GM12878 (cell line): ENCODE measurements around the gene SLC1A2. TPM values are rescaled to one million over a fixed set of nuclear protein-coding genes. Genes with fewer than 3 reads are reported as not detected.

Source experiments
- ATAC-seq: fragments of 200-7000 bp; cut with Tn5 transposase; 3 replicates; pipeline ENCODE4 v1.9.1; 2020; ENCODE audit warnings: mild to moderate bottlenecking, moderate library complexity
- BruUV-seq: library from RNA; stranded (reverse); fragments of 400-500 nt; replicated peaks from 2 replicates; lab custom pipeline; 2021; lab: Mats Ljungman, UMichigan
- CTCF ChIA-PET: fragments of 300-600 bp; sonication (Branson Sonifier 250); formaldehyde crosslinking; extraction: SDS; loops from one replicate; lab custom pipeline; 2021; ENCODE audit warnings: inconsistent platforms; lab: Yijun Ruan, JAX
- POLR2A ChIA-PET: fragments of 350-600 bp; formaldehyde crosslinking; extraction: SDS; loops from one replicate; lab custom pipeline; 2021; ENCODE audit warnings: inconsistent platforms; lab: Charles Lee
- RAD21 ChIA-PET: fragments of 300-600 bp; sonication (Branson Sonifier 250); formaldehyde crosslinking; loops from one replicate; lab custom pipeline; 2023; ENCODE audit warnings: antibody characterized with exemption; ENCODE audit not compliant: unreplicated experiment; lab: Charles Lee
- SMC1A ChIA-PET: fragments of 300-600 bp; sonication (Branson Sonifier 250); formaldehyde crosslinking; loops from one replicate; lab custom pipeline; 2023; ENCODE audit not compliant: unreplicated experiment, uncharacterized antibody; lab: Charles Lee
- DNase-seq: peaks from one replicate; pipeline ENCODE4 v3.0.0-alpha.2; 2011; ENCODE audit warnings: low read depth, low spot score
- FAIRE-seq: peaks from 3 replicates; lab custom pipeline; 2011; peaks lifted over from hg19 to GRCh38; lab: Jason Lieb, UNC
- H2AFZ ChIP-seq: 2 replicates; pipeline ENCODE4 v1.6.0; 2011; ENCODE audit warnings: low read depth, low read length, control low read depth; ENCODE audit not compliant: control insufficient read depth
- H3K27ac ChIP-seq: 2 replicates; pipeline ENCODE4 v1.5.1; 2011; ENCODE audit warnings: control low read depth; ENCODE audit not compliant: control insufficient read depth, insufficient read depth
- H3K27me3 ChIP-seq, 2 experiments: replicated peaks in 1 of 2; 2 replicates each; pipeline versions ENCODE4 v1.6.0 to v1.6.1; 2011; ENCODE audit warnings: low read length in 1 of 2; ENCODE audit not compliant: control insufficient read depth in 2 of 2, insufficient read depth in 2 of 2
- H3K36me3 ChIP-seq, 2 experiments: 2 replicates each; pipeline ENCODE4 v1.5.1; 2011; ENCODE audit warnings: low read length in 1 of 2; ENCODE audit not compliant: control insufficient read depth in 2 of 2, insufficient read depth in 2 of 2
- H3K4me1 ChIP-seq: 2 replicates; pipeline ENCODE4 v1.6.1; 2011; ENCODE audit warnings: mild to moderate bottlenecking, low read length, moderate library complexity, mixed read lengths; ENCODE audit not compliant: control insufficient read depth, insufficient read depth
- H3K4me2 ChIP-seq: 2 replicates; pipeline ENCODE4 v1.6.0; 2011; ENCODE audit warnings: control low read depth; ENCODE audit not compliant: control insufficient read depth, insufficient read depth
- H3K4me3 ChIP-seq: fragments of 200-600 bp; sonication (generic); 2 replicates; pipeline ENCODE4 v1.5.1; 2016
- H3K79me2 ChIP-seq: 2 replicates; pipeline ENCODE4 v1.6.0; 2011; ENCODE audit warnings: low read length; ENCODE audit not compliant: control insufficient read depth, insufficient read depth
- H3K9ac ChIP-seq: 2 replicates; pipeline ENCODE4 v1.8.0; 2011; ENCODE audit warnings: low read length, control low read depth, mixed read lengths; ENCODE audit not compliant: control insufficient read depth, insufficient read depth
- H3K9me3 ChIP-seq: replicated peaks from 3 replicates; pipeline ENCODE4 v1.5.1; 2011; ENCODE audit warnings: mild to moderate bottlenecking, low read length; ENCODE audit not compliant: control insufficient read depth, insufficient read depth
- H4K20me1 ChIP-seq: 2 replicates; pipeline ENCODE4 v1.6.0; 2011; ENCODE audit not compliant: control insufficient read depth, insufficient read depth
- BCL11A ChIP-seq: IDR thresholded peaks from 2 replicates; pipeline ENCODE4 v1.6.1; 2011; ENCODE audit warnings: low read depth, low read length
- BHLHE40 ChIP-seq, 2 experiments: fragments of 450-650 bp in 1 of 2; IDR thresholded peaks; 2 replicates each; pipeline ENCODE4 v1.6.1; 2011 to 2017; ENCODE audit warnings: low read depth in 2 of 2, borderline replicate concordance in 1 of 2, improper control_type of control experiment in 1 of 2, low read length in 1 of 2, mild to moderate bottlenecking in 1 of 2
- CBX3 ChIP-seq: fragments of 200-600 bp; sonication (generic); IDR thresholded peaks from 2 replicates; pipeline ENCODE4 v1.6.1; 2016; ENCODE audit warnings: low read depth, borderline replicate concordance
- CHD2 ChIP-seq: IDR thresholded peaks from 2 replicates; pipeline ENCODE4 v1.6.1; 2011; ENCODE audit warnings: low read depth, low read length, improper control_type of control experiment, borderline replicate concordance
- HDGF ChIP-seq: fragments of 450-650 bp; IDR thresholded peaks from 2 replicates; pipeline ENCODE4 v1.6.1; 2016; ENCODE audit warnings: antibody characterized with exemption
- IRF5 ChIP-seq: fragments of 450-650 bp; IDR thresholded peaks from 2 replicates; pipeline ENCODE4 v1.6.1; 2017; ENCODE audit warnings: borderline replicate concordance
- MYC ChIP-seq: IDR thresholded peaks from 2 replicates; pipeline ENCODE4 v1.6.1; 2011; ENCODE audit warnings: mild to moderate bottlenecking, low read length, moderate library complexity, inconsistent platforms; ENCODE audit not compliant: insufficient read depth, insufficient replicate concordance, insufficient read length, severe bottlenecking
- NFYB ChIP-seq: IDR thresholded peaks from 2 replicates; pipeline ENCODE4 v1.6.1; 2011; ENCODE audit warnings: low read depth, mild to moderate bottlenecking, low read length, improper control_type of control experiment, moderate library complexity; ENCODE audit not compliant: insufficient read depth
- NRF1 ChIP-seq: conservative IDR thresholded peaks from 2 replicates; pipeline ENCODE4 v1.6.1; 2011; ENCODE audit warnings: mild to moderate bottlenecking, low read depth, low read length, improper control_type of control experiment
- POU2F2 ChIP-seq: IDR thresholded peaks from 3 replicates; pipeline ENCODE4 v1.6.1; 2011; ENCODE audit warnings: low read depth, mild to moderate bottlenecking, low read length, borderline replicate concordance
- RELA ChIP-seq: fragments of 450-650 bp; IDR thresholded peaks from 2 replicates; pipeline ENCODE4 v1.8.0; 2014; ENCODE audit warnings: borderline replicate concordance; ENCODE audit not compliant: partially characterized antibody
- TARDBP ChIP-seq: IDR thresholded peaks from 2 replicates; pipeline ENCODE4 v1.6.1; 2016; ENCODE audit warnings: borderline replicate concordance
- WGBS: methylation state at CpG from one replicate; pipeline ENCODE4 v1.1.6; 2016; ENCODE audit warnings: low lambda C conversion rate; ENCODE audit not compliant: insufficient replicate concordance, insufficient coverage; ENCODE audit errors: missing lambda C conversion rate; 5-methylcytosine and 5-hydroxymethylcytosine counted together
- in situ Hi-C: fragments of 300-500 bp; cut with MboI; formaldehyde crosslinking; loops from 9 replicates; pipeline ENCODE4 v1.14.3; 2018; ENCODE audit warnings: mixed read lengths
- intact Hi-C: fragments of 100-400 bp; cut with micrococcal nuclease; formaldehyde crosslinking; loops from one replicate; pipeline ENCODE4 v1.14.2; 2022; ENCODE audit not compliant: unreplicated experiment
- polyA plus RNA-seq, 11 experiments: library from polyadenylated mRNA; depleted of rRNA in 4 of 11; unstranded in 6 of 11; stranded (reverse) in 5 of 11; fragments of >200 nt; fragmentation: Nextera tagmentation in 4 of 11; fragmentation: Illumina TruSeq in 1 of 11; extraction: Ambion mirVana in 4 of 11; extraction: Trizol in 1 of 11; gene quantifications; 1 replicate in 1 of 11; 2 replicates in 10 of 11; pipeline versions ENCODE4 v1.2.1 to v1.2.3, GENCODE V29; 2011 to 2016; ENCODE audit warnings: inconsistent platforms in 2 of 11, missing spikeins in 2 of 11, low read depth in 1 of 11
- total RNA-seq, 4 experiments: library from RNA; depleted of rRNA in 3 of 4; stranded (reverse); fragments of >200 nt in 3 of 4; fragmentation: Illumina TruSeq in 1 of 4; extraction: Trizol in 1 of 4; gene quantifications; 2 replicates each; pipeline versions ENCODE4 v1.2.1 to v1.2.3, GENCODE V29; 2013 to 2021
- TF ChIP-seq, protein P1 (sequence below): fragments of 450-650 bp; IDR thresholded peaks from 2 replicates; pipeline ENCODE4 v1.6.1; 2016; ENCODE audit warnings: mild to moderate bottlenecking

SLC1A2 gene
- total and polyA plus RNA-seq, 10 of the 15 experiments (the other 5 are each of a cell fraction or from before 2014, with no cell fraction given) = 0.01 to 0.84 (median 0.22) TPM; not detected in 1

- CTCF ChIA-PET = interaction anchor here (0.8 to 1.6 kb wide), 4 partner anchors 16 to 273 kb away, joined by 3 to 6 read pairs (median 3); no protein-coding TSS in a partner anchor
These were observed 143.6 kb downstream of the SLC1A2 start for GRCh38 chr11:35275786-35276170.

DNA sequence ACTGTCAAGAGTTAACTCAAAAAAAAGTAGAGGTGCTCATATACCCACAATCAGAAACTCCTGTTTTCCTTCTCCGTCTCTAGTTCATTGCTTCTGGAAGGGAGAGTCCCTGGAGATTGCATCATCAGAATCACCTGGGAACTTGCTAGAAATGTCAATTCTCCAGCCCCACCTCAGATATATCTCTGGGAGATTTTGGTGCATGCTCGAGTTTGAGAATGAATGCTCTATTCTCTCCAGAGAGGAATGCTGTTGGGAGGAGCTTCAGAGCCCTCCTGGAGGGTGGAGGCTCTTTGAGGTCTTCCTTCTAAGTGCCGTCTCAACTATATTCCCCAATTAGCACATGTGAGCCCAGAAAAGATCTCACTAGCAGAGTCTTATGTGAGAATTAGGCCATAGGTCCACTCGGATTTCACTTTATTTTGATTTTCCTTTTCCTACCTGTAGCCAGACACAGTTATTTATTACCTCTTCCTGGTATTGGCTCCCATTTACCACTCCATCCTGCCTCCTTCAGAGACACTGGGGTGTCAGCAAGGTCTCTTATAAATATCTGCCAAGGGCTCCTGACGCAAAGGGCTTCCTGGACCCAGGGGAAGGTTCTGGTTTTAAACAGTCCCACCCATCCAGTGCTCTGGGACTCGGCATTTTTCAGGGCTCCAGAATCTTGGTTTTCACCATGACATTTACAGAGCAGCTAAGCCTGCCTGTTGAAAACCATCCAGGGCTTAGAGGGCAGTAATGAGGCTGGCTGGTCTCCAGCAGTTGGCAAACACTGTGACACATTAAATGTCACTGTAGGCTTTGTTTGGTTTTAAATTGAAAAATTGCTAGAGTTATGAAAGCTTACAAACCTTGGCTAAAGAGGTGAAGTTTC, 144.2 kb downstream of the SLC1A2 start:
- SMC1A ChIA-PET = interaction anchor here (0.7 to 4.9 kb wide), 7 partner anchors 16 to 70 kb away, joined by 3 to 23 read pairs (median 4); no protein-coding TSS in a partner anchor
- RAD21 ChIA-PET = interaction anchor here (0.8 to 2.4 kb wide), 3 partner anchors 17 to 261 kb away, joined by 3 to 16 read pairs (median 3); no protein-coding TSS in a partner anchor
- no TSS peak for BruUV-seq
- no peak overlapping the region for H3K4me2 ChIP-seq
- H3K4me1 ChIP-seq = peaks cover 22% of the 10 kb centered on the region
- no peak overlapping the region for H3K27ac ChIP-seq
- no peaks in the 10 kb centered on the region for H4K20me1 ChIP-seq
- no peak overlapping the region for H2AFZ ChIP-seq
- no peaks in the 10 kb centered on the region for H3K36me3 ChIP-seq
- no peaks in the 10 kb centered on the region for H3K27me3 ChIP-seq
- FAIRE-seq (no peak), ATAC-seq (no peak), DNase-seq (no peak)
- TF ChIP-seq RELA (no peak), IRF5 (no peak), NFYB (no peak), TARDBP (no peak), CBX3 (no peak), NRF1 (no peak), HDGF (no peak), BHLHE40 (IDR thresholded peaks at IDR 0.05; ENCODE audit: borderline replicate concordance in 1 of 2, low read depth in 2 of 2, low read length in 1 of 2) (no peak)
- TF ChIP-seq, protein P1, sequence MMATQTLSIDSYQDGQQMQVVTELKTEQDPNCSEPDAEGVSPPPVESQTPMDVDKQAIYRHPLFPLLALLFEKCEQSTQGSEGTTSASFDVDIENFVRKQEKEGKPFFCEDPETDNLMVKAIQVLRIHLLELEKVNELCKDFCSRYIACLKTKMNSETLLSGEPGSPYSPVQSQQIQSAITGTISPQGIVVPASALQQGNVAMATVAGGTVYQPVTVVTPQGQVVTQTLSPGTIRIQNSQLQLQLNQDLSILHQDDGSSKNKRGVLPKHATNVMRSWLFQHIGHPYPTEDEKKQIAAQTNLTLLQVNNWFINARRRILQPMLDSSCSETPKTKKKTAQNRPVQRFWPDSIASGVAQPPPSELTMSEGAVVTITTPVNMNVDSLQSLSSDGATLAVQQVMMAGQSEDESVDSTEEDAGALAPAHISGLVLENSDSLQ = no peak
- H3K4me3 ChIP-seq = no peak overlapping the region
- no peaks in the 10 kb centered on the region; the same call in 2 of the 3 replicates for H3K9me3 ChIP-seq
- no peak overlapping the region for H3K9ac ChIP-seq
- intact Hi-C loops = no loop called here
- in situ Hi-C loops = no loop called here
- no peaks in the 10 kb centered on the region for H3K79me2 ChIP-seq
- CTCF ChIA-PET = interaction anchor here (0.8 to 1.6 kb wide), 4 partner anchors 16 to 273 kb away, joined by 3 to 6 read pairs (median 3); no protein-coding TSS in a partner anchor
- WGBS = 66% methylated on average over 6 of the region's 6 CpGs
- POLR2A ChIA-PET = no interaction called here

More at GRCh38 chr11:35275786-35276170, 143.6 kb downstream of the SLC1A2 start:
- no peak overlapping the region for H2AFZ ChIP-seq
- DNase-seq (no peak), ATAC-seq (no peak), FAIRE-seq (no peak)
- H3K27ac ChIP-seq = no peak overlapping the region
- WGBS = 43% methylated on average over 1 of the region's 1 CpG
- H3K4me2 ChIP-seq = no peak overlapping the region
- SMC1A ChIA-PET = interaction anchor here (0.7 to 4.9 kb wide), 7 partner anchors 15 to 69 kb away, joined by 3 to 23 read pairs (median 4); no protein-coding TSS in a partner anchor
- H3K4me3 ChIP-seq = no peak overlapping the region
- H3K9me3 ChIP-seq = no peaks in the 10 kb centered on the region; the same call in 2 of the 3 replicates
- no peaks in the 10 kb centered on the region for H3K79me2 ChIP-seq
- H3K36me3 ChIP-seq = no peaks in the 10 kb centered on the region
- intact Hi-C loops = no loop called here
- no TSS peak for BruUV-seq
- H4K20me1 ChIP-seq = no peaks in the 10 kb centered on the region
- peaks cover 22% of the 10 kb centered on the region for H3K4me1 ChIP-seq
- in situ Hi-C loops = no loop called here
- H3K27me3 ChIP-seq = no peaks in the 10 kb centered on the region
- H3K9ac ChIP-seq = no peak overlapping the region
- TF ChIP-seq BCL11A = no peak
- TF ChIP-seq POU2F2 = no peak
- no peak for TF ChIP-seq CHD2
- TF ChIP-seq MYC = no peak
- TF ChIP-seq, all 136 proteins: peak for 0
- ChIA-PET RAD21 (interaction anchor here (0.7 to 1.1 kb wide), 3 partner anchors 17 to 262 kb away, joined by 3 read pairs; no protein-coding TSS in a partner anchor), POLR2A (no interaction called here)
